Breast epithelium (tissue), 4 donors: ENCODE data around the gene TAF4B. TPM values are rescaled to one million over a fixed set of nuclear protein-coding genes. Genes with fewer than 3 reads are reported as not detected.
"Not testable (repeated sequence)": the region's sequence is repeated elsewhere in the genome, so short reads cannot be mapped to it uniquely, and the experiment has no call there.

Source experiments
- DNase-seq, 2 donors: peaks; one replicate each; pipeline ENCODE4 v3.0.0-alpha.2; 2019; ENCODE audit warnings: low spot score in 2 of 2
- H3K27ac ChIP-seq, 2 donors: fragments of 200-600 bp; sonication (generic) in 1 of 2; one replicate each; pipeline ENCODE4 v1.5.1; 2016 to 2019; ENCODE audit warnings: mild to moderate bottlenecking in 1 of 2
- H3K27me3 ChIP-seq, 2 donors: fragments of 200-600 bp; sonication (generic) in 1 of 2; one replicate each; pipeline versions ENCODE4 v1.5.1 to v1.6.0; 2017 to 2019; ENCODE audit warnings: control low read depth in 1 of 2, mild to moderate bottlenecking in 1 of 2
- H3K36me3 ChIP-seq: fragments of 200-600 bp; one replicate; pipeline ENCODE4 v1.5.1; 2019
- H3K4me1 ChIP-seq, 2 donors: fragments of 200-600 bp; sonication (generic); one replicate each; pipeline ENCODE4 v1.5.1; 2016 to 2019; ENCODE audit warnings: control low read depth in 1 of 2
- H3K4me3 ChIP-seq, 3 donors: fragments of 200-600 bp; sonication (generic); 1 replicate in 2 of 3; 2 replicates in 1 of 3; pipeline ENCODE4 v1.5.1; 2016 to 2019; ENCODE audit warnings: mild to moderate bottlenecking in 3 of 3, moderate library complexity in 2 of 3
- H3K9me3 ChIP-seq, 2 donors: fragments of 200-600 bp; sonication (generic) in 1 of 2; one replicate each; pipeline ENCODE4 v1.5.1; 2016 to 2019; ENCODE audit warnings: control low read depth in 1 of 2
- CTCF ChIP-seq, 3 donors: fragments of 450-650 bp; IDR thresholded peaks; one replicate each; pipeline ENCODE4 v1.5.1; 2016 to 2017; ENCODE audit warnings: antibody characterized with exemption in 3 of 3, mild to moderate bottlenecking in 3 of 3, moderate library complexity in 3 of 3
- POLR2A ChIP-seq: fragments of 450-650 bp; IDR thresholded peaks from one replicate; pipeline ENCODE4 v1.6.1; 2016; ENCODE audit warnings: antibody characterized with exemption, mild to moderate bottlenecking, moderate library complexity
- POLR2AphosphoS5 ChIP-seq, 3 donors: sonication (generic); formaldehyde crosslinking; IDR thresholded peaks; one replicate each; pipeline ENCODE4 v1.6.1; 2017; ENCODE audit warnings: antibody characterized with exemption in 3 of 3
- intact Hi-C: fragments of 100-400 bp; cut with DNase I; formaldehyde crosslinking; loops from one replicate; pipeline ENCODE4 v1.15.1; 2023; ENCODE audit warnings: low total_unique reads
- total RNA-seq, 3 donors: library from RNA; depleted of rRNA; stranded (reverse); fragments of >200 nt; gene quantifications; one replicate each; pipeline ENCODE4 v1.1.0, GENCODE V29; 2016

Gene TAF4B
- total RNA-seq, 3 donors from 2014 or later, result 13.6 to 16.8 (median 14.1) TPM

- DNase-seq, result no peak
- Histone ChIP-seq H3K36me3 (no peaks in the 10 kb centered on the region), H3K4me1 (no peaks in the 10 kb centered on the region), H3K4me3 (no peak overlapping the region), H3K27ac (no peak overlapping the region), H3K27me3 (no peaks in the 10 kb centered on the region), H3K9me3 (peaks cover 0 to 5% of the 10 kb centered on the region in 2 donors)
- intact Hi-C loops, result loop anchor here (5.0 kb wide), 1 partner anchor 1300 kb away; no protein-coding TSS in a partner anchor
- TF ChIP-seq CTCF (IDR thresholded peaks at IDR 0.05) (no peak), POLR2AphosphoS5 (IDR thresholded peaks at IDR 0.05) (no peak), POLR2A (no peak)
Observed at GRCh38 chr18:26192233-26192632, 34.0 kb upstream of the TAF4B start.

GRCh38 chr18:26196605-26197004 is 29.6 kb upstream of the TAF4B start:
- H3K36me3 ChIP-seq, result no peaks in the 10 kb centered on the region
- H3K9me3 ChIP-seq, result no peaks in the 10 kb centered on the region
- intact Hi-C loops, result no loop called here
- H3K27me3 ChIP-seq, result no peaks in the 10 kb centered on the region
- H3K4me1 ChIP-seq, result no peaks in the 10 kb centered on the region
- DNase-seq, result no peak
- no peak overlapping the region for H3K4me3 ChIP-seq
- no peak overlapping the region for H3K27ac ChIP-seq
- no peak for TF ChIP-seq POLR2AphosphoS5 (IDR thresholded peaks at IDR 0.05)

GRCh38 chr18:26202001-26202400 is 24.2 kb upstream of the TAF4B start:
- intact Hi-C loops, H3K36me3 ChIP-seq, H3K9me3 ChIP-seq, H3K27me3 ChIP-seq, H3K27ac ChIP-seq, H3K4me3 ChIP-seq, DNase-seq, H3K4me1 ChIP-seq: not testable (repeated sequence)

GRCh38 chr18:26205318-26205717 is 20.9 kb upstream of the TAF4B start:
- Histone ChIP-seq H3K9me3 (no peaks in the 10 kb centered on the region), H3K4me3 (no peak overlapping the region), H3K4me1 (no peaks in the 10 kb centered on the region), H3K27ac (no peak overlapping the region), H3K27me3 (no peaks in the 10 kb centered on the region), H3K36me3 (no peaks in the 10 kb centered on the region)
- intact Hi-C loops, result no loop called here
- DNase-seq, result no peak
- TF ChIP-seq POLR2A (no peak), POLR2AphosphoS5 (IDR thresholded peaks at IDR 0.05) (no peak), CTCF (IDR thresholded peaks at IDR 0.05) (no peak)

- intact Hi-C loops, result no loop called here
- Histone ChIP-seq H3K27me3 (no peaks in the 10 kb centered on the region), H3K36me3 (no peaks in the 10 kb centered on the region), H3K4me3 (no peak overlapping the region), H3K9me3 (no peaks in the 10 kb centered on the region), H3K27ac (no peak overlapping the region), H3K4me1 (no peaks in the 10 kb centered on the region)
- DNase-seq, result no peak
- TF ChIP-seq POLR2A, result no peak
- TF ChIP-seq CTCF (IDR thresholded peaks at IDR 0.05), result no peak
- no peak for TF ChIP-seq POLR2AphosphoS5 (IDR thresholded peaks at IDR 0.05)
Observed at GRCh38 chr18:26206488-26206887, 19.8 kb upstream of the TAF4B start.

- intact Hi-C loops, result no loop called here
- no peak overlapping the region for H3K4me3 ChIP-seq
Observed at GRCh38 chr18:26207937-26208336, 18.3 kb upstream of the TAF4B start.

More at GRCh38 chr18:26207937-26208336, 18.3 kb upstream of the TAF4B start:
- no peak overlapping the region for H3K27ac ChIP-seq
- no peaks in the 10 kb centered on the region for H3K36me3 ChIP-seq
- no peak for TF ChIP-seq POLR2AphosphoS5 (IDR thresholded peaks at IDR 0.05)
- TF ChIP-seq POLR2A, result no peak
- TF ChIP-seq CTCF (IDR thresholded peaks at IDR 0.05), result no peak
- no peak for DNase-seq
- H3K9me3 ChIP-seq, result no peaks in the 10 kb centered on the region
- H3K4me1 ChIP-seq, result no peaks in the 10 kb centered on the region
- H3K27me3 ChIP-seq, result no peaks in the 10 kb centered on the region
